Immature natural killer cell (primary cell): Measurements from ENCODE around the gene DPH3. TPM values are rescaled to one million over a fixed set of nuclear protein-coding genes. Genes with fewer than 3 reads are reported as not detected.

Source experiments
- DNase-seq, 3 donors: peaks; one replicate each; pipeline ENCODE4 v3.0.0; 2022; ENCODE audit warnings: mixed read lengths in 1 of 3
- H3K27ac Mint-ChIP-seq, 6 donors: one replicate each; pipeline ENCODE4 v1.8.0; 2020; ENCODE audit warnings: mixed read lengths in 6 of 6, mild to moderate bottlenecking in 5 of 6, inconsistent platforms in 4 of 6, moderate library complexity in 3 of 6
- H3K27me3 Mint-ChIP-seq, 3 donors: one replicate each; pipeline ENCODE4 v1.8.0; 2020 to 2021; ENCODE audit warnings: low read depth in 3 of 3, mild to moderate bottlenecking in 3 of 3, mixed read lengths in 3 of 3, moderate library complexity in 3 of 3, inconsistent platforms in 1 of 3
- H3K36me3 Mint-ChIP-seq, 3 donors: one replicate each; pipeline ENCODE4 v1.8.0; 2020; ENCODE audit warnings: mixed read lengths in 3 of 3, inconsistent platforms in 2 of 3, mild to moderate bottlenecking in 2 of 3
- H3K4me1 Mint-ChIP-seq, 2 donors: one replicate each; pipeline ENCODE4 v1.8.0; 2020; ENCODE audit warnings: inconsistent platforms in 2 of 2, mild to moderate bottlenecking in 2 of 2, mixed read lengths in 2 of 2, moderate library complexity in 1 of 2
- H3K4me3 Mint-ChIP-seq, 5 donors: one replicate each; pipeline ENCODE4 v1.8.0; 2020; ENCODE audit warnings: mild to moderate bottlenecking in 5 of 5, mixed read lengths in 5 of 5, inconsistent platforms in 3 of 5, moderate library complexity in 3 of 5
- H3K9me3 Mint-ChIP-seq, 6 donors: one replicate each; pipeline ENCODE4 v1.8.0; 2020; ENCODE audit warnings: mild to moderate bottlenecking in 6 of 6, mixed read lengths in 6 of 6, inconsistent platforms in 4 of 6, moderate library complexity in 3 of 6
- polyA plus RNA-seq, 3 donors: library from polyadenylated mRNA; unstranded; fragments of 300-500 nt; fragmentation: Illumina TruSeq; gene quantifications; one replicate each; pipeline ENCODE4 v1.2.3, GENCODE V29; 2021

DPH3 gene
- polyA plus RNA-seq, 3 donors from 2014 or later, result 22.3 to 31.8 (median 25.5) TPM

DNA sequence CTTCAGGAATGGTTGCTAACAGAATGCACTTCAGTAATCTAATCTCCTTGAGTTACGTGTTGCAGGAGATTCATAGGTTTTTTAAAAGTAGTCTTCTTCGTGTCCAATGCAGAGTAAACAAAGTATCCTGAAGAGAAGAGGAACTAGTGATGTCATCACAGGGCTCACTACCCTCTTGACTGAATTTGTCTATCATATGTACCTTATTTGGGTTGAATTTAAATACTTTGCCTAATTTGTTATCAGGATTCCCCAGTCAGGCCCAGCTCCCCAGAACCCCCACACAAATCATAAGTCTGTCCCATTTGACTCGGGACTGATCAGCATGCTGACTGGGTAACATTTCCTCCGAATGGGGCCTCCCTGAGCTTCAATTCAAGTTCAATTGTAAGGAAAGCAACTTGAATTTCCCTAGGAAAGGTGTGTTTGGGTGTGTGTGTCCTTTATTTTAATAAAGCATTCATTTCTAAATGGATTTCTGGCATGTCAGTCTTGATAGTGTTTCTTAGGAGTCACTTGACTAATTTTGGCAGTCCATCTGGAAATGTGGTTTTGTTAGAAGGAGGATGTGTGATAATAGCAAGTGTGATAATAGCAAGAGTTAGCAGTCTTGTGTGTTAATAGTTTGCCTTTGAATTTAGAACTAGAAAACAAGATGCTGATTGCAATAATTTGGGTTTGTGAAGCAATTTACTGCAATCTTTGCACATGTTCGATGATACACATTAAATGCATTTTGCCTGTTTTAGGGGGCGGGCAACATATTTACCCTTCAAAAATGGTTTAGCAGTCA is 22.2 kb upstream of the DPH3 start:
- peaks cover 8 to 17% (median 10%) of the 10 kb centered on the region in 3 donors for H3K36me3 Mint-ChIP-seq
- H3K4me3 Mint-ChIP-seq, result peak overlapping the region; percentile 79 to 97 (median 91)
- H3K27me3 Mint-ChIP-seq, result peaks cover 2 to 6% (median 5%) of the 10 kb centered on the region in 3 donors
- peaks cover 76 to 78% of the 10 kb centered on the region in 2 donors for H3K4me1 Mint-ChIP-seq
- no peaks in the 10 kb centered on the region for H3K9me3 Mint-ChIP-seq
- DNase-seq, result peak; percentile 34 to 40 (median 38)
- peak overlapping the region; percentile 86 to 98 (median 96) for H3K27ac Mint-ChIP-seq

DNA sequence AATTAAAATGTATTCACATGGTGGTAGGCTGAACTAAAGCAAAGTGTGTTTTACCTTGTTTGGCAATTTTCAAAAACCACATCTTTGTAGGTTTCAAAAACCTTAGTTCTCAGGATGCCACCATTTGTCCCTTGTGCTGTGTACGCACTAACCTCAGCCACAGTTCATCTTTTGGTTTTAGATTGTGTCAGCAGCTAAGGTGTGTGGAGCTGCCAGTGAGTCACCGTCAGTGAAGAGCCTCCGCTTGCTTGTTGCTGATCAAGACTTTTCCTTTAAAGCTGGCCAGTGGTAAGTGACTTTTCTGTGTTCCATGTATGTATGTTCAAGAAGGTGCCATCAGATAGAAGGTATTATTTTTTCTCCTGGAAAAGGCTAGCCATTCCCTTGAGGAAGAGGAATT is 21.4 kb upstream of the DPH3 start:
- peak; percentile 80 to 85 (median 81) for DNase-seq
- no peaks in the 10 kb centered on the region for H3K9me3 Mint-ChIP-seq
- H3K4me3 Mint-ChIP-seq, result peak overlapping the region; percentile 79 to 97 (median 91)
- H3K27me3 Mint-ChIP-seq, result peaks cover 2 to 6% (median 2%) of the 10 kb centered on the region in 3 donors
- H3K36me3 Mint-ChIP-seq, result peaks cover 8 to 17% (median 10%) of the 10 kb centered on the region in 3 donors
- peak overlapping the region; percentile 86 to 98 (median 96) for H3K27ac Mint-ChIP-seq
- peaks cover 69 to 70% of the 10 kb centered on the region in 2 donors for H3K4me1 Mint-ChIP-seq

DNA sequence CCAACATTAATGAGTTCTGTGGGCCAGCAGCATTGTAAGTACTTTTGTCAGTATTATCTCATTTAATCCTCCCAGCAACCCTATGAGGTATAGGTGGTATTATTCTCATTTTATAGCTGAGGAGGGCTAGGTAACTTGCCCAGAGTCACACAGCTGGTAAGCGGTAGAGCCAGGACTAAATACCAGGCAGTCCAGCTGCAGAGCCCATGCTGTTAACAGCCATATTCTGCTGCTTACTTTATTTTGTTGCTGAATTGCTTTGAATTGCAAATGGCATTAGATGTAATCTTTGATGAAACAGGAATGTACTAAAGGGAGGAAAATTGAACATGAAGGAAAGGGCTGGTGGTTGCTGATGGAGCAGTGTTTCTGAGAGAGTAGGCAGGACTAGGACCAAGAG is 19.9 kb upstream of the DPH3 start:
- peak overlapping the region in 3 of 5 donors; percentile 54 to 74 (median 58) for H3K4me3 Mint-ChIP-seq
- peak overlapping the region; percentile 86 to 98 (median 96) for H3K27ac Mint-ChIP-seq
- peaks cover 54 to 55% of the 10 kb centered on the region in 2 donors for H3K4me1 Mint-ChIP-seq
- H3K9me3 Mint-ChIP-seq, result no peaks in the 10 kb centered on the region
- no peak for DNase-seq
- H3K36me3 Mint-ChIP-seq, result peaks cover 8 to 17% (median 10%) of the 10 kb centered on the region in 3 donors
- peaks cover 2 to 4% (median 2%) of the 10 kb centered on the region in 3 donors for H3K27me3 Mint-ChIP-seq

DNA sequence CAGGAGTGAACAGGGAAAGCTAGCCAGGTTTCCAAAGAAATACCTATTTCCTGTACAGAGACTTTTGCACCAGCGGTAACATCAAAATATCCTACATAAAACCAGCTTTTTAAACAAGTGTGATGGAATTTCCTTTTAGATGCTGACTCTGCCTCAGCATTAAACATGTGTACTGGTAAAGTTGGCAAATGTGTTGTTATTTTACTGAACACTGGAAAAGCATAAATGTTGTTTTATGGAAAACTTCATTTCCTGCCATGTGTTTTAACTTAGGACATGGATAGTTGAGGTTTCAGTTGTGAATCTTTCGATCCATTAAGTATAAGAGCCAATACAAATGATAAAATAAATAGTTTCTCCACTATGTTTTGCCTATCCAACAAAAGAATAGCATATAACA is 15.9 kb upstream of the DPH3 start:
- no peak overlapping the region for H3K4me3 Mint-ChIP-seq
- no peaks in the 10 kb centered on the region for H3K9me3 Mint-ChIP-seq
- DNase-seq, result no peak
- no peak overlapping the region for H3K27ac Mint-ChIP-seq
- peaks cover 14 to 16% of the 10 kb centered on the region in 2 donors for H3K4me1 Mint-ChIP-seq
- H3K27me3 Mint-ChIP-seq, result no peaks in the 10 kb centered on the region
- H3K36me3 Mint-ChIP-seq, result peaks cover 15 to 25% (median 16%) of the 10 kb centered on the region in 3 donors

DNA sequence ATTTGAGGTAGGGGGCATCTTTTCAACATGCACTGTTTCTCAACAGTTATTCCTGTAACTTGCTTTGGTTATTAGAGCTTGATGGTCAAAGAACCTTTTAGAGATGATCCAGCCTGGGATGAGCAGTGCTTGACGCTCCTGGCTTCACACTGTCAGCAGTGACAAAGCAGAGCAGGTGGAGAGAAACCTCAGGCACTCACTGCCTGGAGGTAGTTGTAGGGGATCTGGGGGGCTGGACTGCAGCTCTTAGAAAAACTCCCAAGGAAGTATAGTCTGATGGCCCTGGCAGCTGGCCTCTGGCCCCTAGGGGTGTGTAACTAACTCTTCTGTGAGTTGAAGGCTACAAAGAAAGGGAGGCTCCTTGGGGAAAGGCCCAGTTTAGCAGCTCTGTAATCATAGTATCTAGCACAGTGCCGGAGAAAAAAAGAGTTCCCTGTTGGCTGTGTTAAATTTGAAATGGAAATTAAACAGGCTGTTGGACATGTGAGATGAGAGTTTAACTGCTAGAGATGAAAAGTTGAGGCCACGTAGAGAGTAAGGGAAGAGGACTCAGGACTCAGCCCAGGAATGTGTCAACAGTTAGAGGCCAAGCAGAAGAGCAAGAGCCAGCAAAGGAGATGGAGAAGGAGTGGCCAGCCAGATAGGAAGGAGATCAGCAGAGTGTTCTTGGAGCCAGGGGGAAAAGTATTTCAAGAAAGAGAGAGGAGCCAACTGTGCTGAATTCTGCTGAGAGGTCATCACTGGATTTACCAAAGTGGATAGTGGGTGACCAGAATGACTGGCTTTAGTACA is 14.5 kb upstream of the DPH3 start:
- H3K27me3 Mint-ChIP-seq, result no peaks in the 10 kb centered on the region
- H3K9me3 Mint-ChIP-seq, result no peaks in the 10 kb centered on the region
- no peak for DNase-seq
- H3K4me1 Mint-ChIP-seq, result peaks cover 0 to under 1% of the 10 kb centered on the region in 2 donors
- no peak overlapping the region for H3K4me3 Mint-ChIP-seq
- H3K36me3 Mint-ChIP-seq, result peaks cover 12 to 25% (median 12%) of the 10 kb centered on the region in 3 donors
- no peak overlapping the region for H3K27ac Mint-ChIP-seq

DNA sequence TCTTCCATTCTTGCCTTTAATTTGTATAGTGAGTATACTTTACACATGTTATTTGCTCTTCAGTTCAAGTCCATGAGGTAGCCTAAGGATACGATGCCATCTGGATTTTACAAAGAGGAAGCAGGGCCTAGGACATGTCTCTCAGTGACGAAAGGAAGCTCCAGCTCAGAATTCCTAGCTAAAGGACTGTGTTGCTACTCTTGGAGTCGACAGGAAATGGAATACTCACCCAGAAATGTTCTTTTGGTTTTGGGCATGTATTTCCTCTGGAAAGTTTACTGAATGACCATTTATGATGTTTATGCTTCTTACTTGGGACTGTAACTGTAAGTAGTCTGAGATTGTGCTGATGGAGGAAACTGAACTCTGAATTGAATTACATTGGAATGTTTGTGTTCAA is 12.7 kb upstream of the DPH3 start:
- Mint-ChIP-seq H3K9me3 (no peaks in the 10 kb centered on the region), H3K27ac (no peak overlapping the region), H3K4me3 (no peak overlapping the region), H3K4me1 (no peaks in the 10 kb centered on the region), H3K36me3 (peaks cover 11 to 19% (median 18%) of the 10 kb centered on the region in 3 donors), H3K27me3 (no peaks in the 10 kb centered on the region)
- DNase-seq, result no peak

DNA sequence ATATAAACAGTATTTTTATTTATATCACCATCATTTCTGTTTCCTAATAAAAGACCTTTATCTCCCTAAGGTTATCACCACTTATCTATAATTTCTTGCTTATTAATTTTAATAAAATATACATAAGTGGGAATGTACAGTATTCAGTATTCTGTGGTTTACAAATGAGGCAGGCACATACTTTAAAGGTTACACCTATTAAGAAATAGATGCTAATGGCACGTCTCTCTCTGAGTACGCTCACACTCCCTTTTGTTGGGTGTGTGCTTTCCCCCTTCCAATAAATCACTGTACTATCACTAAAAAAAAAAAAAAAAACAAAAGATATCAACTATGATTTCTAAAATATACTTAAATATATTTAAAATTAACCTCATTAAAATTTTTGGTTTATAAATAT is 9.1 kb upstream of the DPH3 start:
- no peaks in the 10 kb centered on the region for H3K9me3 Mint-ChIP-seq
- H3K4me3 Mint-ChIP-seq, result no peak overlapping the region
- no peak overlapping the region for H3K27ac Mint-ChIP-seq
- no peaks in the 10 kb centered on the region for H3K27me3 Mint-ChIP-seq
- DNase-seq, result no peak
- H3K36me3 Mint-ChIP-seq, result peaks cover 14 to 35% (median 21%) of the 10 kb centered on the region in 3 donors
- no peaks in the 10 kb centered on the region for H3K4me1 Mint-ChIP-seq

DNA sequence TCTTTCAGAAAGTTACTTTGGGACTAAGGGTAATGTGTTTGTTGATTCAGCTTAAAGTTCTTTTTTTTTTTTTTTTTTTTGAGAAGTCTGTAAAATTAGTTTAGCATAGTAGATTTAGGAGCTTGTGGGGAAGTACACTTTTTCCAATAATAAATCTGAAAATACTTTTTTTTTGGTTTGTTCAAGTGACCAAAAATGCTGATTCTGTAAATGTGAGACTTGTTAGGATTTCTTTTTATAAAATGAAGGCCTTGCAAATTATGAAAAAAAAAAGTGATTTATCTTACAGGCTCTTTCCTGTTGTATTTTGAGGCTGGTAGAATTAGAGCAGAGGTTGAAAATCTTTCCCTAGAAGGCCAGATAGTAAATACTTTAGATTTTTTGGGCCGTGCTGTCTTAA is 7.8 kb upstream of the DPH3 start:
- Mint-ChIP-seq H3K27me3 (peaks cover 0 to 2% (median 0%) of the 10 kb centered on the region in 3 donors), H3K4me3 (no peak overlapping the region), H3K27ac (no peak overlapping the region), H3K4me1 (no peaks in the 10 kb centered on the region), H3K9me3 (no peaks in the 10 kb centered on the region), H3K36me3 (peaks cover 11 to 30% (median 18%) of the 10 kb centered on the region in 3 donors)
- no peak for DNase-seq

DNA sequence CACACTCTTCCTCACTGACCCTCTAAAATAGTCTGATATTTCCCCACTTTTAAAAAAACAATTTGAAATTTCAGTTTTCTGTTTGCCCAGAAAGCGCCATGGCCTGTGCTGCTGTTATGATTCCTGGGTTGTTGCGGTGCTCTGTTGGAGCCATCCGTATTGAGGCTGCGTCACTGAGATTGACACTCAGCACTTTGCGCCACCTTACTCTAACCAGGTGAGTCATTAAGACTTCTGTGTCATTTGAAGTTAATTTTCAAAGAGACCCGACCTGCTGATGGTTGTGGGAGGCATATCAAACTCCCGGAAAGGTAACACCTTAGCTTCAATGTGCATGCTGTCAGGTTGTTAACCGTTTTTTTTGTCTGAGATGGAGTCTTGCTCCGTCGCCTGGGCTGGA is 6.1 kb upstream of the DPH3 start:
- Mint-ChIP-seq H3K27ac (peak overlapping the region in 1 of 6 donors; percentile 32), H3K4me1 (peaks cover 0 to 4% of the 10 kb centered on the region in 2 donors), H3K9me3 (no peaks in the 10 kb centered on the region), H3K27me3 (peaks cover 0 to 2% (median 0%) of the 10 kb centered on the region in 3 donors), H3K36me3 (peaks cover 8 to 26% (median 14%) of the 10 kb centered on the region in 3 donors), H3K4me3 (no peak overlapping the region)
- DNase-seq, result no peak

DNA sequence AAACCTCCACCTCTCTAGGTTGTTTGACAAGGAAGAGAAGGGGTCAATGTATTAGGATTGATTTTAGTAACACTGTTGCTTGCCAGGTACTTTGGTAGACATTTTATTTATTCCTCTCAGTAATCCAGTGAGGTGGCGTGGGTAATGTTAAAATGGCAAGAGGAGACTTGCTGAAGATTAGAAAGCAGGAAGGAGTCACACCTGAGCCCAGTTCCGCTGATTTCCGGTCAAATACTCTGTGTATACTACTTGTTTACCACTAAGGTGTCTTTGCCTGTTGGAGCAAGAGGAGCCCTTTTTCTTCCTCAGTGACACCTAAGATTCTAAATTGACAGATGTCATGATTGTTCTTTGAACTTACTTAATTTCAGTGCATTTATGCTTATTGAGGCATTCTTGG is 2.0 kb upstream of the DPH3 start:
- Mint-ChIP-seq H3K27ac (peak overlapping the region in 5 of 6 donors; percentile 7 to 97 (median 70)), H3K4me1 (peaks cover 0 to 23% of the 10 kb centered on the region in 2 donors), H3K4me3 (peak overlapping the region in 1 of 5 donors; percentile 41), H3K9me3 (no peaks in the 10 kb centered on the region), H3K27me3 (peaks cover 11 to 13% (median 12%) of the 10 kb centered on the region in 3 donors), H3K36me3 (peaks cover 2 to 15% (median 3%) of the 10 kb centered on the region in 3 donors)
- no peak for DNase-seq

DNA sequence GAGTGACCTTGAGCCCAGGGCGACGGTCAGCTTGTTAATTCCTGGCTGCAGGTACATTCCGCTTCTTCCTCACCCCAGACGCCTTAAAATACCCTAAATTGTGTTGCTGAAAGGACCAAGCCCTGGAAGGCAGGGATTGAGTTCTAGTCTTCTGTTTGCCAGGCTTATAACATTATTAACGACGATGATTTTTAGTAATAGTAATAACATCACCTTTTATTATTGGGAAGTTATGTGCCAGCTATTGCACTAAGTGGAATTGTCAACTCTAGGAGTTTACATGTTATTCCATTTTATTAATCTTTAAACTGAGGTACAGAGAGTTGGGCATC is 678 bp upstream of the DPH3 start:
- no peak for DNase-seq
- H3K27me3 Mint-ChIP-seq, result peaks cover 11 to 13% (median 12%) of the 10 kb centered on the region in 3 donors
- H3K4me1 Mint-ChIP-seq, result peaks cover 0 to 23% of the 10 kb centered on the region in 2 donors
- H3K4me3 Mint-ChIP-seq, result peak overlapping the region; percentile 97 to 100 (median 99)
- H3K27ac Mint-ChIP-seq, result peak overlapping the region; percentile 97 to 100 (median 100)
- no peaks in the 10 kb centered on the region for H3K9me3 Mint-ChIP-seq
- peaks cover 0 to 7% (median 0%) of the 10 kb centered on the region in 3 donors for H3K36me3 Mint-ChIP-seq

DNA sequence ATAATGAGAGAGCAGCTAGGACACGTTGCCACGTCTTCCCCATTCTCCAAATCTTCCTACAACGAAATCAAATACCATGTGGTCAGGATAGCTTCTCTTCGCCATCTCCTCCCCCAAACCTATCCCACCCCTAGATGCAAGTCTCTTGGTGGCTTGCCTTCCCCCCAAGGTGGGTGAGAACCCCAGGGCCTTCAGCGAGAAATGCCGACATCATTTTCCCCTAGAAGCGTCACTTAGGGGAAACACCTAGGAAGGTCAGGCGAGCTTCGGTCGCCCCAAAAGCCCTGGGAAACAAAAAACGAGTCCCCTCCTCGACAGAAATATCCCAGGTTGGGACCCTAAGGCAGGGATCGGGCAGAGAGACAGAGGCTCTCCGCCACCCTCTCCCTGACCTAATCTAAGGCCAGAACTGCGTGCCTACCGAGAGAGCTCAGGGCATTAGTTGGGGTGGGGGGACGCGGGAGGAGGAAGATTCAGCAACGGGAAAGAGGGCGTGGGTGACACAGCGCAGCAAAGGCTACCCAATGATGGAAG is 502 bp downstream of the DPH3 start:
- Mint-ChIP-seq H3K4me3 (peak overlapping the region; percentile 97 to 100 (median 99)), H3K9me3 (no peaks in the 10 kb centered on the region), H3K27ac (peak overlapping the region; percentile 97 to 100 (median 100)), H3K27me3 (peaks cover 11 to 13% (median 12%) of the 10 kb centered on the region in 3 donors), H3K36me3 (peaks cover 5 to 6% (median 6%) of the 10 kb centered on the region in 3 donors), H3K4me1 (peaks cover 0 to 23% of the 10 kb centered on the region in 2 donors)
- no peak for DNase-seq

DNA sequence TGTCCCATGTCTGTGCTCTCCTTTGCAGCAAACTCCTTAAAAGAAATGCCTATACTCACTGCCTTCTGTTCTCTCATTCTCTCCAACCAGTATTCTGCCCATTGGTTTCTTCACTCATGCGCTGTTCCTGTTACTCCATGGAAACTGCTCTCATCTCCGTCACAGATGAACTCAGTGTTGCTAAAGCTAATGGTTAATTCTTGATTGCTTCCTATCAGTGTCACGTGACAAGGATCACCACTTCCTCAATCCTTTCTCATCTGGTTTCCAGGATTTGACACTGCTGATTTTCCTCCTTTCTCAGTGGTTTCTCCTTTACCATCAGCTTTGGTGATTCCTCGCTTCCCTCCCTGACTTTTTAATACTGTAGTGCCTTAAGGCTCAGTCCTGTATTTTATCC is 2.6 kb downstream of the DPH3 start:
- Mint-ChIP-seq H3K9me3 (no peaks in the 10 kb centered on the region), H3K36me3 (peaks cover 6 to 10% (median 9%) of the 10 kb centered on the region in 3 donors), H3K4me1 (peaks cover 0 to 23% of the 10 kb centered on the region in 2 donors), H3K27ac (no peak overlapping the region), H3K27me3 (peaks cover 11 to 12% (median 11%) of the 10 kb centered on the region in 3 donors), H3K4me3 (no peak overlapping the region)
- DNase-seq, result no peak
